ENCODE results near the gene DYNAP. TPM values are rescaled to one million over a fixed set of nuclear protein-coding genes. Genes with fewer than 3 reads are reported as not detected.

Gene DYNAP
- total RNA-seq, 1 donor from 2014 or later: not detected

DNA sequence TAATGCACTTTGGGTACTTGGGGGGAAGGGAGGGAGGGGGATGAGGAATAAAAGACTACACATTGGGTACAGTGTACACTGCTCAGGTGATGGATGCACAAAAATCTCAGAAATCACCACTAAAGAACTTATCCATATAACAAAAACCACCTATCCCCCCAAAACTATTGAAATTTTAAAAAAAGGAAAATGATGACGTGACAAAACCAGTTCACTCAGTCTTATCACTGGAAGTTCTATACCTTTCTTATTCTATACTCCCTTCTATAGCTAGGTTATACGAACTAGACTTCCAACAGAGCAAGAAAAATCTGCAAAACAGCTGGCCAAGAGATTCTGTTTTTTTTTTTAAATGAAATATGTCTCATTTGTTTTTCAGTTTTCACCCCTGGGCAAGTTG is 20.8 kb downstream of the DYNAP start:
- H3K27me3 Mint-ChIP-seq (ENCODE audit: unreplicated experiment): no peaks in the 10 kb centered on the region
- H3K4me1 Mint-ChIP-seq (ENCODE audit: unreplicated experiment): peaks cover 5% of the 10 kb centered on the region
- TF ChIP-seq, protein P1, sequence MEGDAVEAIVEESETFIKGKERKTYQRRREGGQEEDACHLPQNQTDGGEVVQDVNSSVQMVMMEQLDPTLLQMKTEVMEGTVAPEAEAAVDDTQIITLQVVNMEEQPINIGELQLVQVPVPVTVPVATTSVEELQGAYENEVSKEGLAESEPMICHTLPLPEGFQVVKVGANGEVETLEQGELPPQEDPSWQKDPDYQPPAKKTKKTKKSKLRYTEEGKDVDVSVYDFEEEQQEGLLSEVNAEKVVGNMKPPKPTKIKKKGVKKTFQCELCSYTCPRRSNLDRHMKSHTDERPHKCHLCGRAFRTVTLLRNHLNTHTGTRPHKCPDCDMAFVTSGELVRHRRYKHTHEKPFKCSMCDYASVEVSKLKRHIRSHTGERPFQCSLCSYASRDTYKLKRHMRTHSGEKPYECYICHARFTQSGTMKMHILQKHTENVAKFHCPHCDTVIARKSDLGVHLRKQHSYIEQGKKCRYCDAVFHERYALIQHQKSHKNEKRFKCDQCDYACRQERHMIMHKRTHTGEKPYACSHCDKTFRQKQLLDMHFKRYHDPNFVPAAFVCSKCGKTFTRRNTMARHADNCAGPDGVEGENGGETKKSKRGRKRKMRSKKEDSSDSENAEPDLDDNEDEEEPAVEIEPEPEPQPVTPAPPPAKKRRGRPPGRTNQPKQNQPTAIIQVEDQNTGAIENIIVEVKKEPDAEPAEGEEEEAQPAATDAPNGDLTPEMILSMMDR (IDR thresholded peaks at IDR 0.05; ENCODE audit: unreplicated experiment): no peak
- no peaks in the 10 kb centered on the region for H3K9me3 Mint-ChIP-seq (ENCODE audit: unreplicated experiment)
- no peak overlapping the region for H3K27ac Mint-ChIP-seq (ENCODE audit: unreplicated experiment)
- no peak for DNase-seq (ENCODE audit: low spot score)
- H3K36me3 Mint-ChIP-seq (ENCODE audit: low read depth, unreplicated experiment): no peaks in the 10 kb centered on the region
- no peak overlapping the region for H3K4me3 Mint-ChIP-seq (ENCODE audit: unreplicated experiment)

DNA sequence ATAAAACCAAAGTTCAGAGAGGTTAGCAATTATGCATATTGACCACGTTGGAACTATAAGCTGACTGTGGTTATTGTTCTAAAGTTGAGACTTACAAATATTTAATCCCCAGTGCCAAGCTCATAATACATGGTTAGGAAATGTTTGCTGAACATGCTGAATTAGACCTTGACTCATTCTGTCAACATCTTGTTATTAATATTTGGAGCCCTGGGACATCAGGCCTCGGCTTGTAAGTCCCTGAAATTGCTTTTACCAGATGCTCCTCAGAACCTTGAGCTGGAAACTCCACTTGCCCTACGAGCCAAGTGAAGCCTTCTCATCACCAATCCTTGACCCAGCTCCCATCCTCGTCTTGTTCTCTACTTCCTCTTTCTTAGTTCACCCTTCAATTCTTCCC is 21.2 kb downstream of the DYNAP start:
- no peak for DNase-seq (ENCODE audit: low spot score)
- Mint-ChIP-seq H3K36me3 (ENCODE audit: low read depth, unreplicated experiment) (no peaks in the 10 kb centered on the region), H3K9me3 (ENCODE audit: unreplicated experiment) (no peaks in the 10 kb centered on the region), H3K4me1 (ENCODE audit: unreplicated experiment) (peaks cover 5% of the 10 kb centered on the region), H3K4me3 (ENCODE audit: unreplicated experiment) (no peak overlapping the region), H3K27ac (ENCODE audit: unreplicated experiment) (no peak overlapping the region), H3K27me3 (ENCODE audit: unreplicated experiment) (no peaks in the 10 kb centered on the region)
- TF ChIP-seq, protein P1 (IDR thresholded peaks at IDR 0.05; ENCODE audit: unreplicated experiment): no peak

DNA sequence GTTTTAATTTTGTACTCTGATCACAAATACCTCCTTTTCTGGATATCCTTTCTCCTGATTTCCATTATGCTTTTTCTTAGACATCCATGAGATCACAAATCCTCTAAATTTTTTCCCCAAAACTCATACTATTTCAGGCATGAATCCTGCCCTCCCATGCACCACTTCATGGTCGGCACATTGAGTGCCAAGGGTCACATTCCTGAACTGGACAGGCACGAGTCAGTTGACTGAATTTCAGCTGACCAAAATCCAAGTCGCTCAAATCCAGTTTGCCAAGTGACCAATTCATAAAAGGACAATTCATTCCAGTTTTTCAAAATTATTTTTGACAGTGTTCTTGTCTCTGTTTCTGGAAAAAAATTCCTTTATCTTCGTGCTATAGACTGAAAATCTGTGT is 22.1 kb downstream of the DYNAP start:
- Mint-ChIP-seq H3K36me3 (ENCODE audit: low read depth, unreplicated experiment) (no peaks in the 10 kb centered on the region), H3K4me1 (ENCODE audit: unreplicated experiment) (peaks cover 3% of the 10 kb centered on the region), H3K27ac (ENCODE audit: unreplicated experiment) (no peak overlapping the region), H3K9me3 (ENCODE audit: unreplicated experiment) (no peaks in the 10 kb centered on the region), H3K27me3 (ENCODE audit: unreplicated experiment) (no peaks in the 10 kb centered on the region), H3K4me3 (ENCODE audit: unreplicated experiment) (no peak overlapping the region)
- no peak for DNase-seq (ENCODE audit: low spot score)
- TF ChIP-seq, protein P1 (IDR thresholded peaks at IDR 0.05; ENCODE audit: unreplicated experiment): no peak

DNA sequence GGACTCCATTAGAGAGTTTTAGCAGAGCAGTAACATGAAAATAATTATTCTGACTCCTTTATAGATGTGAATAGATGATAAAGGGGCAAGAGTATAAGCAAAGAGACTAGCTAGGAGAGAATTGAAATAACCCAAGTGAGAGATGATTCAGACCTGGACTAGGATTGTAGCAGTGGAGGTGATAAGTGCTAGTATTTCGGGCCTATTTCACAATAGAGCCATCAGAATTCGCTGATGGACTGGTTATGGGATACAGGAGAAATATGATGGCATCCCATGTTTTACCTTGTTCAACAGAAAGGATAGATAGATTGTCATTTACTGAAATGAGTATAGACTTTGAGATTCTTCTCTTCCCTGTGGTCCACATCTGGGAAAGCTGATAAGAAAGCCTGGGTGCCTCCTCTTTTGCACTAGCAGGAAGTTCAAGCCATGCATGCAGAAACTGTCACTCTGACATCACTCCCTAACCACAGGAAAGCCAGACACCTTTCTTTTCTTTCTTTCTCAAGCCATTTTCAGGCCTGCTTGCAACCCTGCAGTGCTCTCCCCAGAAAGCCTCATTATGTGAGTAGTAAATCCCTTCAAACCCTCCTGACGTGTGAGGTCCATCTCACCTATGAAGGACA is 25.3 kb downstream of the DYNAP start:
- no peak overlapping the region for H3K4me3 Mint-ChIP-seq (ENCODE audit: unreplicated experiment)
- no peak overlapping the region for H3K27ac Mint-ChIP-seq (ENCODE audit: unreplicated experiment)
- no peaks in the 10 kb centered on the region for H3K36me3 Mint-ChIP-seq (ENCODE audit: low read depth, unreplicated experiment)
- DNase-seq (ENCODE audit: low spot score): no peak
- H3K4me1 Mint-ChIP-seq (ENCODE audit: unreplicated experiment): peaks cover 3% of the 10 kb centered on the region
- no peaks in the 10 kb centered on the region for H3K27me3 Mint-ChIP-seq (ENCODE audit: unreplicated experiment)
- TF ChIP-seq, protein P1 (IDR thresholded peaks at IDR 0.05; ENCODE audit: unreplicated experiment): no peak
- no peaks in the 10 kb centered on the region for H3K9me3 Mint-ChIP-seq (ENCODE audit: unreplicated experiment)

DNA sequence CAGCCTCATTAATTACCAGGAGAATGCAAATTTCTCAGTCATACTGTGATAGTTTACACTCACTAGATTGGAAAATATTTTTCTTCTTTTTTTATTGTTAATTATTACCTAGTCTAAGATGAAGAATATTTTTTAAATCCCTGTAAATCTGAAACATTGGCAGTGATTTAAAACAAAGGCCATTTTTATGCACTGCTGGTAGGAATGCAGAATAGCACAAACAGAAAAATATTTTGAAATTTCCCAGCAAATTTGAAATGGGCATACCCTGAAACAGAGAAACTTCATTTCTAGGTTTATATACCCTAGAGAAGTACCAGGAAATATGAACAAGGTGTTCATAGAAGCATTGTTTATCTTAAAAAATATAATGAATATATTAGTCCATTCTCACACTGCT is 31.0 kb downstream of the DYNAP start:
- no peak overlapping the region for H3K4me3 Mint-ChIP-seq (ENCODE audit: unreplicated experiment)
- no peaks in the 10 kb centered on the region for H3K4me1 Mint-ChIP-seq (ENCODE audit: unreplicated experiment)
- H3K36me3 Mint-ChIP-seq (ENCODE audit: low read depth, unreplicated experiment): no peaks in the 10 kb centered on the region
- no peaks in the 10 kb centered on the region for H3K27me3 Mint-ChIP-seq (ENCODE audit: unreplicated experiment)
- no peak overlapping the region for H3K27ac Mint-ChIP-seq (ENCODE audit: unreplicated experiment)
- no peak for DNase-seq (ENCODE audit: low spot score)
- TF ChIP-seq, protein P1 (IDR thresholded peaks at IDR 0.05; ENCODE audit: unreplicated experiment): peak; percentile 75
- H3K9me3 Mint-ChIP-seq (ENCODE audit: unreplicated experiment): no peaks in the 10 kb centered on the region
